GM18511 (cell line): Measurements from ENCODE around the gene BOLL.
"Not testable (repeated sequence)": the region's sequence is repeated elsewhere in the genome, so short reads cannot be mapped to it uniquely, and the experiment has no call there.

Experiments used
- ATAC-seq: cut with Tn5 transposase; IDR thresholded peaks from one replicate; pipeline ENCODE4 v1.9.1; 2021; ENCODE audit warnings: mild to moderate bottlenecking, moderate library complexity; ENCODE audit not compliant: unreplicated experiment

The BOLL gene

GRCh38 chr2:197799068-197799467 is 13.9 kb upstream of the BOLL start:
- ATAC-seq: no peak

DNA sequence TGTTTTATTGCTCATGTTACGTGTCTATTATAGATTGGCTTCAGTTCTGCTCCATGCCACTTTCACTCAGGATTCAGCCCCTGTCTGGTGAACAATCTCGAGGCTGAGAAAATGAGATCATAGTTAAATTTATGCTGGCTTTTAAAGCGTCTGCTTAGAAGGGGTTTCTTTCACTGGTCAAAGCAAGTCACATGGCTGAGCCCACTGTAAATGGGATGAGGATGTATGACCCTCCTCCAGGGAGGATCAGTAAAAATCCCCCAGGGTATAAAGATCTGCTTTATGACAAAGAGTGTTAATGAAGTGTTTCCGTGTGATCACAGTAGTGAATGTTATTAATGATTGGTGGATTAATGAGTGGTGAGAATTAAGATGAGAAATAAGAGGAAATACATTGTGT is 13.1 kb upstream of the BOLL start:
- no peak for ATAC-seq

DNA sequence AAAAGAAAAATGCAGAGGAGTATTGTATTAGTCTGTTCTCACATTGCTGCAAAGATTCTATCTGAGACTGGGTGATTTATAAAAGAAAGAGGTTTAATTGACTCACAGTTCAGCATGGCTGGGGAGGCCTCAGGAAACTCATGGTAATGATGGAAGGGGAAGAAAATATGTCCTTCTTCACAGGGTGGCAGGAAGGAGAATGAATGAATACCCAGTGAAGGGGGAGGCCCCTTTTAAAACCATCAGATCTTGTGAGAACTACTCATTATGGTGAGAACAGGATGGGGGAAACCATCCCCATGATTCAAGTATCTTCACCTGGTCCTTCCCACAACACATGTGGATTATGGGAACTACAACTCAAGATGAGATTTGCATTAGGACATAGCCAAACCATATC is 10.2 kb upstream of the BOLL start:
- no peak for ATAC-seq

- no peak for ATAC-seq
Measured at GRCh38 chr2:197793456-197793855, 8.3 kb upstream of the BOLL start.

GRCh38 chr2:197786010-197786877 is 1.1 kb upstream of the BOLL start:
- ATAC-seq: peak; percentile 57

DNA sequence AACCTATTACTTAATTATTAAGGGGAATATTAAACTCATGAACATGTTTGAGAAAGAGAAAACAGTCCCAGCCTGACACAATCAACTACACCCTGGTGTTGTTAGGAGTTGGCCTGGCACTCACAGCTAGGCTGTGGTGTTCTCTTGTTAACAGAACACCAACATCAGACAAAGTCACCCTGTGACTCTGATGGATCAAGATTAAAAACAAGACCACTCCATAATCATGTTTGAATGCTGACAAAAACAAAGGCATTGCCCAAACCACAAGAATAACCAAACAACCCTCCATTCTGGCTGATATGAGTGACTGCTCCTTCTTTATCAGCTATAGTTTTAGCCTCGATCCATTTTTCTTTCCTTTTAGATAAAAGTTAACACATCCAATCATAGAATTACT is 3.0 kb downstream of the BOLL start:
- ATAC-seq: no peak

DNA sequence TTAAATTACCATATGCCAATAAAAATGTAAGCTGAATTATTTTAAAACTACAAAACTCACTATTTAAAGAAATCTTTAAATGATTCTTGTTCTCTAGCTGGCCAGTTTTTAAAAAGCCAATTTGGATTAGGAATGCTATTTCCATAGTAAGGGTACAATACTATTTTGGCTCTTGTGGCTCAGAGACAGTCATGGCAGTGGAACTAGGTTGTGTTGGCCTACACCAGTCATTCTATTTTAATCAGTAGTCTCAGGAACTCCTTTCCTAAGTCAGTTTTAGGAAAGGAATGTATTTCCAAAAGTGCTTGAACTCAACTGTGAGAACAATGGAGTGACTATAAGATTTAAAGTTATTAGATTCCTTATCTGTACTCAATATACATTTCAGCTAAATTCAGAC is 5.9 kb downstream of the BOLL start:
- no peak for ATAC-seq

DNA sequence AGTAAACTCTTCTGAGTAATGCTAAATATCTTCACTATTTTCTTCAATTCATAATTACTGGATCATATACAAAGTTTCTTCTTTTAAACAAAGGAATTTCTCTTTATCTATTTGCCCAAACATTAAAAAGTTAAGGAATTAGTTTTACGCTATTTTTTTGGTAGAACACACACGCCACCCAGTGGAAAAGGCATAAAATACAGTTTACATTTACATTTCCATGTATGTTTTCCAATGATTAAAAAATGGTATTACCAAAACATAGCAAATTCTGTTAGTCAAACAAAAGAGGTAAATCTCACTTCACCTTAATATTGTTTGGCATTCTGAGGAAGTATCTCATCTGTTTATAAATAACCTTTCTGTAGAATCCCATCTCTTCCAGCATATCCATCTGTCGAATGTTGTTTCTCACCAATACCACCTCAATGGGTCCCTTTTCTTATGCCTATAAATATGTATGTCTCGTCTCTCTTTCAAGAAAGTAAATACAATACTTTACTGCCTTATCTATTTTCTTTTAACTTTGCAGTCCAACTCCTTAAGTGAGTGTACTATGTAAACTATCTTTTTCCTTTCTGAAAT is 7.2 kb downstream of the BOLL start:
- no peak for ATAC-seq

- ATAC-seq: no peak
Measured at GRCh38 chr2:197760293-197760657, 24.8 kb downstream of the BOLL start.

DNA sequence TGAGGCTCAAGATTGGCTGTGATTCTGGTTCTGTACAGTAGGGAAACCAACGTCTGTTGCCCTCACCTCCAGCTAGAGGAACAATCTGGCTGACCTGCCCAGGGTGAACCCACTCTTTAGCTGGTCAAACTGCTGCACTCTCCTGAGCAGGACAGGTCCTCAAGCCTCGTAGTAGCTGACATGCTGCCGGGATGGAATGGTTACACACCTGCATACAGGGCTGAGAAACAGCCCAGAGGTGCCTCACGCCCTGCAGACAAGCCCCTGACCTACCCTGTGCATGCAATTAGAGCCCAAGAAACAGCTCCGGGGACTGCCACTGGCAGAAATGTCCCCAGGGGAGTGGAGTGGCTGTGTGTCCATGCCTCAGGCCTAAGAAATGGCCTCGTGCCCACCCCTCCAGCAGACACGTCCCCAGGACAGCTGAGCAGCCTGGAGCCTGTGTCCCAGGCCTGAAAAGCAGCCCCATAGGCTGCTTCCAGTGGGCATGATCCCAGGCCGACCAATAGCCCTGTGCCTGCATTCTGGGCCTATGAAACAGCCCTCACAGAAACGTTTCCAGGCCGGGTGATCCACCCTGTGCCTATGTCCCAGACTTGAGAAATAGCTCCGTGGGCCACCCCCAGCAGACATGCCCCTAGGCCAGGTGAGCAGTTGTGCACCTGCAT is 25.4 kb downstream of the BOLL start:
- ATAC-seq: no peak

GRCh38 chr2:197759013-197759412 is 26.1 kb downstream of the BOLL start:
- ATAC-seq: no peak

DNA sequence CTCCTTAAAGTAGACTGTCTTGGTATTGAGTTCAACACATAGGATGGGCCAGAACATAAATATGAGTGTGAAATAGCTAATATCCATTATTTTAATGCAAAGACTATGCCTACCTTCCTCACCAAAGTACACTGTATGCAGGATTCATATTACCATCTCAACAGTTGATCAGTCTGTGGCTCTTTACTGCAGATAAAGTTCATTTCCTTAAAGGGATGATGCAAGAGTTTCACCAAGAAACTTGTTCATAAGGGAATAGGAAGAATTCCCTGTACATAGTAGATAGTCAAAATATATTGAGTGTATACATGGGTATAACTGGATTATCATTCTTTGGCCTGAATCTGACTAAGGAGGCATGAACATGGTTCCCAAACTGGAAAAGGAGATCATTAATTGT is 44.9 kb downstream of the BOLL start:
- ATAC-seq: no peak

GRCh38 chr2:197728555-197729544 is 56.3 kb downstream of the BOLL start:
- not testable (repeated sequence) for ATAC-seq

- ATAC-seq: no peak
Measured at GRCh38 chr2:197727011-197727410, 58.1 kb downstream of the BOLL start.

- no peak for ATAC-seq
Measured at GRCh38 chr2:197717863-197718262, 67.3 kb downstream of the BOLL start.

DNA sequence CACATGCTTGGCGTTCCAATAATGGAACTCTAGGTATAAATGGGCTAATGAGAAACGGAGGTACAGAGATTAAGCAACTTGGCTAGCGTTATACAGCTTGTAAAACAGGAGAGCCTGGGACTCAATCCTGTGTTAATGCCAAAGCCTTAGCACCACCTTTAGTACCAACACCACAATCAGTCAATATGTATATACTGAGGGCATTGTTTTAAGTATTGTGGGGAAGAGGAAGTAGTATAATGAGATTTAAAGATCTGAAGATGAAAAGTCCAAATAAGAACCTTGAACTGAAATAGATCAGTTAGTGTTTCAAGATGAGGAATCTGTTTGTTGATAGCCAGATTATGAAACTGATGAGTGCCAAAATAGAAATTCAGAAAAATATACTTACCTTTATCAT is 71.8 kb downstream of the BOLL start:
- no peak for ATAC-seq

DNA sequence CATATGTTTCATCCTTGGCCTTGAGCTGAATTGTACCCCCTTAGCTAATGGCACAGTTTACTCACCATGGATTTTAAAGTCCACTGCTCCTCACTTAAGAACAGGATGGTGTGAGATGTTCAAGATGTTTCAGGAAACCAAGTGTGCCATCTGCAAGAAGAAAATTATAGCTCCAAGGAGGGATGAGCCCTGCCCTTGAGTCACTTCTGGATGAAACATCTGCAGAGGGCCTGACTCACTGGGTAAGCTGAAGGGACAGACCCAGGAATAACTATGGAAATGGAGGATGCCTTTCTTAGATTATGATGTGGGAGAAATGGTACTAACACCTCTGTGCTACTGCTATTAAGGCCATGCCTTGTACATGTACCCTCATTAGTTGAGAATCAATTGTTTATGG is 73.5 kb downstream of the BOLL start:
- ATAC-seq: no peak

DNA sequence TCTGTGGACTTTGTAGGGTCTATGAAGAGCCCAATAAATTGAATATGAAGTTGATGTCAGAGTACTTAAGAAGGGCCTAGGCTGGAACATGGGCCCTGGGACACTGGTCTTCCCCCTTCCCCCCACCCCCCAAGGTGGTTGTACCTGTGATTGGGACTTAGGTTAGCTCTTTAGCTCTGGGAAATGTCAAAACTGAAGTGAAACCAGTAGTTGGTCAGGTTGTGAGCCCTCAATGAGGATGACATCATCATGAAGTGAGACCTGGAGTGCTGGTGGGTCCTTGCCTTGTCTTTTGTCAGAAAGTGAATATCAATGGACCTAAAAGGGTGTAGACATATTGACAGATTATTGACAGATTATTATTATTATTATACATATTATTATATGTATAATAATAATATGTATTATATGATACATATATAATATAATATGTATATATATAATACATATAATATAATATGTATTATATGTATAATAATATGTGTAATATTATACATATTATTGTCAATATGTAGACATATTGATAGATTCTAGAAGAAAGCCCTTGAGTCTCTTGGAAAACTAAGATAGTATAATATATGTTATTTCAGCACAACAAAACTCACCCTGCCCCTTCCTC is 74.6 kb downstream of the BOLL start:
- ATAC-seq: peak; percentile 81

DNA sequence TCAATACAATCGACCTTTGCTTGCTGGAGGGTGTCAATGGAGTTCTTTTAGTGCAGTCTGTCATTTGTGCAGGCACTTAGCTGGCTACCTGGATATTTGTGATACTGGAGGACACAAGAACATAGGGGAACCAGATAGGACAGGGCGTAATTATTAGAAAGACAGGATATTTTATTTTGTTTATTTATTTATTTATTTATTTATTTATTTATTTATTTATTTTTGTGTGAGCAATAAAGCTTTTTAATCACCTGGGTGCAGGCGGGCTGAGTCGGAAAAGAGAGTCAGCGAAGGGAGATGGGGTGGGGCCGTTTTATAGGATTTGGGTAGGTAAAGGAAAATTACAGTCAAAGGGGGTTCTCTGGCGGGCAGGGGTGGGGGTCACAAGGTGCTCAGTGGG is 76.0 kb downstream of the BOLL start:
- ATAC-seq: not testable (repeated sequence)

- ATAC-seq: no peak
Measured at GRCh38 chr2:197708331-197708730, 76.8 kb downstream of the BOLL start.
